ENCODE data around the gene LRRC42. TPM values are rescaled to one million over a fixed set of nuclear protein-coding genes. Genes with fewer than 3 reads are reported as not detected.

Gene LRRC42
- total and polyA plus RNA-seq, 4 donors, result 7.7 to 17.8 (median 17.0) TPM

DNA sequence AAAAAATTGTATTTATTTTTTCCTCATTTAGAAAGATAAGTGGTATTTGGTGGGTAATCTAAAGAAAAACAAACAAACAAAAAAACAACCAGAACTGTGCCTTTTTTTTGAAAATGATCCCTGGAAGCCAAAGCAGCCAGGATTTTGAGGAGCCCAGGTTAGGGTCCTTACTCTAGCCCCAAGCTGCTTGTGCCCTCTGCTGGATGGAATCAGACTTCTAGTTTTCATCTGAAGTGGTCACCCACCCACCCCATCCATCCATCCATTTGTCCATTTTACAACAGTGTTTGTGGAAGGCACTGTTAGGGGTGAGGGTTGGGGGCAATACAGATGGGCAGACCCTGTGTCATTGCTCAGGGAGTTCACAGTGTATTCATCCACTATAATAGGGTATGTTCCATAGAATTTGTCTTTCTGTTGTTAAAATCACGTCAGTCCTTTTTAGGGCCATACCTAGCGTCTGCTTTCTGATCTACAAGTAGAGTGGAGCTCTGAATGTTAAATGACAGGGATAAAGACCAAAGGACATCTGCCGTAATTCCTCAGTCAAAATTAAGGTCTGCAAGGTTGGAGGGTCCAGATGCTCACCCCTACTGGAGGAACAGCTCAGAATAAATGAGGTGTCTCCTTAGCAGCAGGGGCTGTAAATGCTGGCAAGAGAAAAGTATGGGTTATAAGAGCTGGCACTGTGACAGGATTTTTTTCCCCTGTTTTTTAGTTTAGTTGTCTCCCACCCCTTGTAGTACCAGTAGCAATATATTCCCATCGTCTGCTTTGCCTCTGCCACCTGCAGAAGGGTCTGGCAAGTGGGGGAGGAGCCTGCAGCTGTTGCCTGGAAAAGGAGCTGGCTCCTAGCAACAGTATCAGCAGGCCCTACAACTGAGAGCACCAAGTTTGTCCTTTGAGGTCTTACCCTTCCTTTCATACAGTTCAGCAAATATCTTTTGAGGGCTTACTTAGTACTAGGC, 3.2 kb downstream of the LRRC42 start:
- peak; percentile 43 to 68 (median 62) for DNase-seq
- WGBS, 2 donors, result 85 to 91% methylated on average over 4 of the region's 4 CpGs
- H3K9ac ChIP-seq (ENCODE audit: insufficient read depth in 1 of 2, low read length in 2 of 2), result no peak overlapping the region

DNA sequence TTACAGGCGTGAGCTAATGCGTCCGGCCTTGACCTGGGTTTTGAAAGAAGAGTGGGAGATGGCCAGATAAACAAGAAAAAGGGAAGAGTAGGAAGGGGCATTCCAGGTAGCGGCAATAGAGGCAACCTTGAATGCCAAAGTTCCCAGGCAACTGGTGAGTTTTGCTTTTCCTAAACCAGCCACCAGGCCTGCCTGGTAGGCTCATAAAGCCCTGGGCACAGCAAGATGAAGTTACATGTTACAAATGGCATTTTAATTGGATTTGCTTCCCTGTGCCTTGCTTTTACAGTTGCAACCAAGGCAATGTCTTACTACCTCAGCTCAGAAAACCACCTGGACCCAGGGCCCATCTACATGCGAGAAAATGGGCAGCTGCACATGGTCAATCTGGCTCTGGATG, 5.5 kb downstream of the LRRC42 start:
- no peaks in the 10 kb centered on the region for H3K9me3 ChIP-seq (ENCODE audit: control insufficient read depth in 4 of 4, insufficient read depth in 3 of 4, low read length in 3 of 4)
- peaks cover 4 to 7% (median 6%) of the 10 kb centered on the region in 4 donors for H3K36me3 ChIP-seq (ENCODE audit: control insufficient read depth in 4 of 4, insufficient read depth in 4 of 4, low read length in 4 of 4)
- H3K27ac ChIP-seq (ENCODE audit: low read depth in 1 of 2, low read length in 1 of 2), result no peak overlapping the region
- ATAC-seq (ENCODE audit: insufficient read depth, low FRiP score), result no peak
- H3K4me3 ChIP-seq, result no peak overlapping the region
- H3K4me1 ChIP-seq (ENCODE audit: control insufficient read depth in 5 of 5, insufficient read depth in 5 of 5, low read length in 5 of 5), result peaks cover 0 to 17% (median 5%) of the 10 kb centered on the region in 5 donors
- DNase-seq, result no peak
- 96% methylated on average over 5 of the region's 5 CpGs for WGBS, 2 donors
- H3K27me3 ChIP-seq (ENCODE audit: control insufficient read depth in 3 of 3, insufficient read depth in 3 of 3, low read length in 2 of 3), result no peaks in the 10 kb centered on the region
- TF ChIP-seq, protein P1, sequence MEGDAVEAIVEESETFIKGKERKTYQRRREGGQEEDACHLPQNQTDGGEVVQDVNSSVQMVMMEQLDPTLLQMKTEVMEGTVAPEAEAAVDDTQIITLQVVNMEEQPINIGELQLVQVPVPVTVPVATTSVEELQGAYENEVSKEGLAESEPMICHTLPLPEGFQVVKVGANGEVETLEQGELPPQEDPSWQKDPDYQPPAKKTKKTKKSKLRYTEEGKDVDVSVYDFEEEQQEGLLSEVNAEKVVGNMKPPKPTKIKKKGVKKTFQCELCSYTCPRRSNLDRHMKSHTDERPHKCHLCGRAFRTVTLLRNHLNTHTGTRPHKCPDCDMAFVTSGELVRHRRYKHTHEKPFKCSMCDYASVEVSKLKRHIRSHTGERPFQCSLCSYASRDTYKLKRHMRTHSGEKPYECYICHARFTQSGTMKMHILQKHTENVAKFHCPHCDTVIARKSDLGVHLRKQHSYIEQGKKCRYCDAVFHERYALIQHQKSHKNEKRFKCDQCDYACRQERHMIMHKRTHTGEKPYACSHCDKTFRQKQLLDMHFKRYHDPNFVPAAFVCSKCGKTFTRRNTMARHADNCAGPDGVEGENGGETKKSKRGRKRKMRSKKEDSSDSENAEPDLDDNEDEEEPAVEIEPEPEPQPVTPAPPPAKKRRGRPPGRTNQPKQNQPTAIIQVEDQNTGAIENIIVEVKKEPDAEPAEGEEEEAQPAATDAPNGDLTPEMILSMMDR (IDR thresholded peaks at IDR 0.05; ENCODE audit: control extremely low read depth, extremely low read depth), result no peak
- no peak overlapping the region for H3K9ac ChIP-seq (ENCODE audit: insufficient read depth in 1 of 2, low read length in 2 of 2)

More for the DNA sequence above, 3.2 kb downstream of the LRRC42 start:
- Histone ChIP-seq H3K27me3 (ENCODE audit: control insufficient read depth in 3 of 3, insufficient read depth in 3 of 3, low read length in 2 of 3) (no peaks in the 10 kb centered on the region), H3K36me3 (ENCODE audit: control insufficient read depth in 4 of 4, insufficient read depth in 4 of 4, low read length in 4 of 4) (peaks cover 4 to 7% (median 6%) of the 10 kb centered on the region in 4 donors), H3K27ac (ENCODE audit: low read depth in 1 of 2, low read length in 1 of 2) (no peak overlapping the region), H3K9me3 (ENCODE audit: control insufficient read depth in 4 of 4, insufficient read depth in 3 of 4, low read length in 3 of 4) (no peaks in the 10 kb centered on the region), H3K4me3 (no peak overlapping the region), H3K4me1 (ENCODE audit: control insufficient read depth in 5 of 5, insufficient read depth in 5 of 5, low read length in 5 of 5) (peaks cover 0 to 25% (median 10%) of the 10 kb centered on the region in 5 donors)
- TF ChIP-seq, protein P1 (IDR thresholded peaks at IDR 0.05; ENCODE audit: control extremely low read depth, extremely low read depth), result no peak
- ATAC-seq (ENCODE audit: insufficient read depth, low FRiP score), result no peak

DNA sequence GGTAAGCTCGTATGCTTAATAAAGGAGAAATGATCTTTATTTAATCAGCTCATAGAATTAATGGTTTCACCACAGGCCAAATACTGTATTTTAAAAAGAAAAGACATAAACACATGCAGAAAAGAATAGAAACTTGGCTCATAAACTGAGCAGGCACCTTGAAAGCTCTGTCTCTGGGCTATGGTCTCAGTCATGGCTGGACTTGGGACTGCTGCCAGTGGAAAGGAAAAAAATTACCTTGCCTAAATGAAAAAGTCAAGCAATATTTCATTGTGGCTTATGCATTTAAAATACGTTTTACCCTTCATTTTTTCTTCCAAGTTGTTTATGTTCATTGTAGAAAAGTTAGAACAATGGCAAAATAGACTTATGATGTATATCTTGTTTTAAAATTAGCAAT, 8.0 kb downstream of the LRRC42 start:
- Histone ChIP-seq H3K9me3 (ENCODE audit: control insufficient read depth in 4 of 4, insufficient read depth in 3 of 4, low read length in 3 of 4) (no peaks in the 10 kb centered on the region), H3K9ac (ENCODE audit: insufficient read depth in 1 of 2, low read length in 2 of 2) (no peak overlapping the region), H3K27ac (ENCODE audit: low read depth in 1 of 2, low read length in 1 of 2) (no peak overlapping the region), H3K4me3 (no peak overlapping the region), H3K36me3 (ENCODE audit: control insufficient read depth in 4 of 4, insufficient read depth in 4 of 4, low read length in 4 of 4) (peaks cover 7 to 16% (median 9%) of the 10 kb centered on the region in 4 donors), H3K4me1 (ENCODE audit: control insufficient read depth in 5 of 5, insufficient read depth in 5 of 5, low read length in 5 of 5) (peaks cover 0 to 8% (median 0%) of the 10 kb centered on the region in 5 donors), H3K27me3 (ENCODE audit: control insufficient read depth in 3 of 3, insufficient read depth in 3 of 3, low read length in 2 of 3) (no peaks in the 10 kb centered on the region)
- DNase-seq, result no peak
- TF ChIP-seq, protein P1 (IDR thresholded peaks at IDR 0.05; ENCODE audit: control extremely low read depth, extremely low read depth), result no peak
- ATAC-seq (ENCODE audit: insufficient read depth, low FRiP score), result no peak
- 84 to 86% methylated on average over 2 of the region's 2 CpGs for WGBS, 2 donors
